ENCODE results near the gene CLMN. TPM values are rescaled to one million over a fixed set of nuclear protein-coding genes. Genes with fewer than 3 reads are reported as not detected.
"Not testable (repeated sequence)": the region's sequence is repeated elsewhere in the genome, so short reads cannot be mapped to it uniquely, and the experiment has no call there.

The CLMN gene
- total RNA-seq, 1 donor from 2014 or later, result 6.0 TPM

- intact Hi-C loops (cut with DNase I), result loop anchor here (10.0 kb wide), 1 partner anchor 130 kb away; no protein-coding TSS in a partner anchor
- DNase-seq (ENCODE audit: low spot score), result no peak
These were observed 25.4 kb downstream of the CLMN start for GRCh38 chr14:95294320-95294719.

- intact Hi-C loops (cut with DNase I), result loop anchor here (10.0 kb wide), 1 partner anchor 131 kb away; no protein-coding TSS in a partner anchor
- no peak for DNase-seq (ENCODE audit: low spot score)
These were observed 26.3 kb downstream of the CLMN start for GRCh38 chr14:95293449-95293848.

GRCh38 chr14:95292660-95293425, 26.9 kb downstream of the CLMN start:
- DNase-seq (ENCODE audit: low spot score), result no peak
- intact Hi-C loops (cut with DNase I), result loop anchor here (10.0 kb wide), 1 partner anchor 132 kb away; no protein-coding TSS in a partner anchor

GRCh38 chr14:95291859-95292542, 27.7 kb downstream of the CLMN start:
- intact Hi-C loops (cut with DNase I), result loop anchor here (10.0 kb wide), 1 partner anchor 133 kb away; no protein-coding TSS in a partner anchor
- peak; percentile 81 for DNase-seq (ENCODE audit: low spot score)

GRCh38 chr14:95290871-95291431, 28.8 kb downstream of the CLMN start:
- DNase-seq (ENCODE audit: low spot score), result no peak
- intact Hi-C loops (cut with DNase I), result loop anchor here (10.0 kb wide), 1 partner anchor 134 kb away; no protein-coding TSS in a partner anchor

- intact Hi-C loops (cut with DNase I), result loop anchor here (10.0 kb wide), 1 partner anchor 135 kb away; no protein-coding TSS in a partner anchor
- no peak for DNase-seq (ENCODE audit: low spot score)
These were observed 29.7 kb downstream of the CLMN start for GRCh38 chr14:95290021-95290420.

- intact Hi-C loops (cut with DNase I), result loop anchor here (10.0 kb wide), 1 partner anchor 135 kb away; no protein-coding TSS in a partner anchor
- DNase-seq (ENCODE audit: low spot score), result no peak
These were observed 30.2 kb downstream of the CLMN start for GRCh38 chr14:95289323-95290010.

- no peak for DNase-seq (ENCODE audit: low spot score)
- intact Hi-C loops (cut with DNase I), result no loop called here
These were observed 30.9 kb downstream of the CLMN start for GRCh38 chr14:95288672-95289322.

GRCh38 chr14:95287176-95287754, 32.4 kb downstream of the CLMN start:
- DNase-seq (ENCODE audit: low spot score), result no peak
- intact Hi-C loops (cut with DNase I), result no loop called here

GRCh38 chr14:95286645-95287044, 33.1 kb downstream of the CLMN start:
- DNase-seq (ENCODE audit: low spot score), result no peak
- intact Hi-C loops (cut with DNase I), result no loop called here

- DNase-seq (ENCODE audit: low spot score), result no peak
- intact Hi-C loops (cut with DNase I), result no loop called here
These were observed 34.1 kb downstream of the CLMN start for GRCh38 chr14:95285566-95285965.

- DNase-seq (ENCODE audit: low spot score); intact Hi-C loops (cut with DNase I): not testable (repeated sequence)
These were observed 35.9 kb downstream of the CLMN start for GRCh38 chr14:95283802-95284201.

- DNase-seq (ENCODE audit: low spot score); intact Hi-C loops (cut with DNase I): not testable (repeated sequence)
These were observed 36.7 kb downstream of the CLMN start for GRCh38 chr14:95282986-95283380.

- no peak for DNase-seq (ENCODE audit: low spot score)
- intact Hi-C loops (cut with DNase I), result no loop called here
These were observed 37.2 kb downstream of the CLMN start for GRCh38 chr14:95282354-95282985.

- DNase-seq (ENCODE audit: low spot score), result no peak
- intact Hi-C loops (cut with DNase I), result no loop called here
These were observed 38.0 kb downstream of the CLMN start for GRCh38 chr14:95281560-95282176.

GRCh38 chr14:95275494-95275893, 44.2 kb downstream of the CLMN start:
- intact Hi-C loops (cut with DNase I), result no loop called here
- DNase-seq (ENCODE audit: low spot score), result no peak

- intact Hi-C loops (cut with DNase I), result no loop called here
- DNase-seq (ENCODE audit: low spot score), result peak; percentile 49
These were observed 44.8 kb downstream of the CLMN start for GRCh38 chr14:95274874-95275273.

- intact Hi-C loops (cut with DNase I), result no loop called here
- DNase-seq (ENCODE audit: low spot score), result no peak
These were observed 45.4 kb downstream of the CLMN start for GRCh38 chr14:95274279-95274678.
